Skeletal muscle tissue (tissue), 4 donors: ENCODE results near the gene NFATC4. TPM values are rescaled to one million over a fixed set of nuclear protein-coding genes. Genes with fewer than 3 reads are reported as not detected.
A peak's percentile ranks its signal among the peaks of the same experiment; 100 is the strongest.

Source experiments
- H3K27ac ChIP-seq: one replicate; pipeline ENCODE4 v1.7.0; 2013; ENCODE audit warnings: mild to moderate bottlenecking, low read depth, low read length, inconsistent platforms
- H3K27me3 ChIP-seq, 3 donors: one replicate each; pipeline ENCODE4 v1.7.0; 2013; ENCODE audit warnings: low read length in 3 of 3; ENCODE audit not compliant: control insufficient read depth in 3 of 3, insufficient read depth in 3 of 3
- H3K36me3 ChIP-seq, 3 donors: one replicate each; pipeline ENCODE4 v1.7.0; 2013; ENCODE audit warnings: low read length in 3 of 3; ENCODE audit not compliant: control insufficient read depth in 3 of 3, insufficient read depth in 3 of 3
- H3K4me1 ChIP-seq, 3 donors: one replicate each; pipeline ENCODE4 v1.7.0; 2013; ENCODE audit warnings: low read length in 3 of 3, mild to moderate bottlenecking in 3 of 3; ENCODE audit not compliant: control insufficient read depth in 3 of 3, insufficient read depth in 3 of 3
- H3K4me3 ChIP-seq, 3 donors: one replicate each; pipeline ENCODE4 v1.7.0; 2013; ENCODE audit warnings: low read length in 3 of 3
- H3K9ac ChIP-seq, 3 donors: one replicate each; pipeline ENCODE4 v1.7.0; 2013; ENCODE audit warnings: low read length in 3 of 3, mild to moderate bottlenecking in 3 of 3, moderate library complexity in 2 of 3, low read depth in 1 of 3
- H3K9me3 ChIP-seq, 3 donors: one replicate each; pipeline ENCODE4 v1.7.0; 2013; ENCODE audit warnings: low read length in 3 of 3; ENCODE audit not compliant: control insufficient read depth in 3 of 3
- total RNA-seq: library from RNA; depleted of rRNA; stranded (reverse); fragments of >200 nt; gene quantifications from one replicate; pipeline ENCODE4 v1.2.3, GENCODE V29; 2014
- donor health status: Osteomylitis.

Gene NFATC4
- total RNA-seq, 1 donor from 2014 or later: 21.4 TPM

GRCh38 chr14:24415421-24416253 is 47.7 kb downstream of the NFATC4 start:
- Histone ChIP-seq H3K27ac (no peak overlapping the region), H3K9ac (no peak overlapping the region), H3K27me3 (peaks cover 0 to 6% (median 2%) of the 10 kb centered on the region in 3 donors), H3K4me1 (peaks cover 0 to 3% (median 2%) of the 10 kb centered on the region in 3 donors), H3K9me3 (no peaks in the 10 kb centered on the region), H3K36me3 (peaks cover under 1 to 22% (median 4%) of the 10 kb centered on the region in 3 donors), H3K4me3 (no peak overlapping the region)

GRCh38 chr14:24416254-24416931 is 48.4 kb downstream of the NFATC4 start:
- Histone ChIP-seq H3K27ac (no peak overlapping the region), H3K36me3 (peaks cover 0 to 22% (median 4%) of the 10 kb centered on the region in 3 donors), H3K4me1 (peaks cover 0 to 3% (median 2%) of the 10 kb centered on the region in 3 donors), H3K27me3 (peaks cover 0 to 6% (median 2%) of the 10 kb centered on the region in 3 donors), H3K9ac (no peak overlapping the region), H3K4me3 (no peak overlapping the region), H3K9me3 (no peaks in the 10 kb centered on the region)

GRCh38 chr14:24416932-24417619 is 49.1 kb downstream of the NFATC4 start:
- Histone ChIP-seq H3K4me1 (peaks cover 0 to 3% (median 2%) of the 10 kb centered on the region in 3 donors), H3K9ac (no peak overlapping the region), H3K36me3 (peaks cover 0 to 22% (median 4%) of the 10 kb centered on the region in 3 donors), H3K27ac (no peak overlapping the region), H3K27me3 (peaks cover 0 to 6% (median 2%) of the 10 kb centered on the region in 3 donors), H3K4me3 (no peak overlapping the region), H3K9me3 (no peaks in the 10 kb centered on the region)

GRCh38 chr14:24417832-24418491 is 50.0 kb downstream of the NFATC4 start:
- Histone ChIP-seq H3K9ac (no peak overlapping the region), H3K4me1 (peaks cover 0 to 3% (median 2%) of the 10 kb centered on the region in 3 donors), H3K27ac (no peak overlapping the region), H3K36me3 (peaks cover 0 to 17% (median 4%) of the 10 kb centered on the region in 3 donors), H3K9me3 (no peaks in the 10 kb centered on the region), H3K4me3 (no peak overlapping the region), H3K27me3 (peaks cover 0 to 6% (median 2%) of the 10 kb centered on the region in 3 donors)

- Histone ChIP-seq H3K9me3 (no peaks in the 10 kb centered on the region), H3K4me3 (no peak overlapping the region), H3K9ac (no peak overlapping the region), H3K27ac (no peak overlapping the region), H3K27me3 (peaks cover 0 to 6% (median 2%) of the 10 kb centered on the region in 3 donors), H3K4me1 (peaks cover 0 to 3% (median 2%) of the 10 kb centered on the region in 3 donors), H3K36me3 (peaks cover 0 to 12% (median 4%) of the 10 kb centered on the region in 3 donors)
These were observed 50.5 kb downstream of the NFATC4 start for GRCh38 chr14:24418492-24418873.

- Histone ChIP-seq H3K9ac (no peak overlapping the region), H3K27me3 (peaks cover 0 to 6% (median 2%) of the 10 kb centered on the region in 3 donors), H3K9me3 (no peaks in the 10 kb centered on the region), H3K4me3 (no peak overlapping the region), H3K27ac (no peak overlapping the region), H3K4me1 (peaks cover 0 to 3% (median 2%) of the 10 kb centered on the region in 3 donors), H3K36me3 (no peaks in the 10 kb centered on the region)
These were observed 54.3 kb downstream of the NFATC4 start for GRCh38 chr14:24422261-24422660.

- H3K4me3 ChIP-seq: no peak overlapping the region
- no peaks in the 10 kb centered on the region for H3K36me3 ChIP-seq
- H3K27me3 ChIP-seq: peaks cover 0 to 6% (median 2%) of the 10 kb centered on the region in 3 donors
- H3K4me1 ChIP-seq: peaks cover 0 to 3% (median 2%) of the 10 kb centered on the region in 3 donors
- H3K27ac ChIP-seq: no peak overlapping the region
- no peak overlapping the region for H3K9ac ChIP-seq
- H3K9me3 ChIP-seq: no peaks in the 10 kb centered on the region
These were observed 55.0 kb downstream of the NFATC4 start for GRCh38 chr14:24422694-24423601.

- peak overlapping the region; percentile 37 for H3K27ac ChIP-seq
- H3K4me3 ChIP-seq: no peak overlapping the region
- peaks cover 9 to 11% (median 10%) of the 10 kb centered on the region in 3 donors for H3K4me1 ChIP-seq
- no peaks in the 10 kb centered on the region for H3K9me3 ChIP-seq
- H3K9ac ChIP-seq: no peak overlapping the region
- H3K27me3 ChIP-seq: no peaks in the 10 kb centered on the region
- no peaks in the 10 kb centered on the region for H3K36me3 ChIP-seq
These were observed 57.7 kb downstream of the NFATC4 start for GRCh38 chr14:24425704-24426103.
